GM12878 (cell line): Measurements from ENCODE around the gene TUT4. TPM values are rescaled to one million over a fixed set of nuclear protein-coding genes. Genes with fewer than 3 reads are reported as not detected.

Experiments used
- ATAC-seq: fragments of 200-7000 bp; cut with Tn5 transposase; 3 replicates; pipeline ENCODE4 v1.9.1; 2020; ENCODE audit warnings: mild to moderate bottlenecking, moderate library complexity
- BruUV-seq: library from RNA; stranded (reverse); fragments of 400-500 nt; replicated peaks from 2 replicates; lab custom pipeline; 2021; lab: Mats Ljungman, UMichigan
- CTCF ChIA-PET: fragments of 300-600 bp; sonication (Branson Sonifier 250); formaldehyde crosslinking; extraction: SDS; loops from one replicate; lab custom pipeline; 2021; ENCODE audit warnings: inconsistent platforms; lab: Yijun Ruan, JAX
- POLR2A ChIA-PET: fragments of 350-600 bp; formaldehyde crosslinking; extraction: SDS; loops from one replicate; lab custom pipeline; 2021; ENCODE audit warnings: inconsistent platforms; lab: Charles Lee
- RAD21 ChIA-PET: fragments of 300-600 bp; sonication (Branson Sonifier 250); formaldehyde crosslinking; loops from one replicate; lab custom pipeline; 2023; ENCODE audit warnings: antibody characterized with exemption; ENCODE audit not compliant: unreplicated experiment; lab: Charles Lee
- SMC1A ChIA-PET: fragments of 300-600 bp; sonication (Branson Sonifier 250); formaldehyde crosslinking; loops from one replicate; lab custom pipeline; 2023; ENCODE audit not compliant: unreplicated experiment, uncharacterized antibody; lab: Charles Lee
- DNase-seq: peaks from one replicate; pipeline ENCODE4 v3.0.0-alpha.2; 2011; ENCODE audit warnings: low read depth, low spot score
- FAIRE-seq: peaks from 3 replicates; lab custom pipeline; 2011; peaks lifted over from hg19 to GRCh38; lab: Jason Lieb, UNC
- H2AFZ ChIP-seq: 2 replicates; pipeline ENCODE4 v1.6.0; 2011; ENCODE audit warnings: low read depth, low read length, control low read depth; ENCODE audit not compliant: control insufficient read depth
- H3K27ac ChIP-seq: 2 replicates; pipeline ENCODE4 v1.5.1; 2011; ENCODE audit warnings: control low read depth; ENCODE audit not compliant: control insufficient read depth, insufficient read depth
- H3K27me3 ChIP-seq, 2 experiments: replicated peaks in 1 of 2; 2 replicates each; pipeline versions ENCODE4 v1.6.0 to v1.6.1; 2011; ENCODE audit warnings: low read length in 1 of 2; ENCODE audit not compliant: control insufficient read depth in 2 of 2, insufficient read depth in 2 of 2
- H3K36me3 ChIP-seq, 2 experiments: 2 replicates each; pipeline ENCODE4 v1.5.1; 2011; ENCODE audit warnings: low read length in 1 of 2; ENCODE audit not compliant: control insufficient read depth in 2 of 2, insufficient read depth in 2 of 2
- H3K4me1 ChIP-seq: 2 replicates; pipeline ENCODE4 v1.6.1; 2011; ENCODE audit warnings: mild to moderate bottlenecking, low read length, moderate library complexity, mixed read lengths; ENCODE audit not compliant: control insufficient read depth, insufficient read depth
- H3K4me2 ChIP-seq: 2 replicates; pipeline ENCODE4 v1.6.0; 2011; ENCODE audit warnings: control low read depth; ENCODE audit not compliant: control insufficient read depth, insufficient read depth
- H3K4me3 ChIP-seq: fragments of 200-600 bp; sonication (generic); 2 replicates; pipeline ENCODE4 v1.5.1; 2016
- H3K79me2 ChIP-seq: 2 replicates; pipeline ENCODE4 v1.6.0; 2011; ENCODE audit warnings: low read length; ENCODE audit not compliant: control insufficient read depth, insufficient read depth
- H3K9ac ChIP-seq: 2 replicates; pipeline ENCODE4 v1.8.0; 2011; ENCODE audit warnings: low read length, control low read depth, mixed read lengths; ENCODE audit not compliant: control insufficient read depth, insufficient read depth
- H3K9me3 ChIP-seq: replicated peaks from 3 replicates; pipeline ENCODE4 v1.5.1; 2011; ENCODE audit warnings: mild to moderate bottlenecking, low read length; ENCODE audit not compliant: control insufficient read depth, insufficient read depth
- H4K20me1 ChIP-seq: 2 replicates; pipeline ENCODE4 v1.6.0; 2011; ENCODE audit not compliant: control insufficient read depth, insufficient read depth
- ASH2L ChIP-seq: fragments of 300-600, 200-600 bp; sonication (generic); IDR thresholded peaks from 2 replicates; pipeline ENCODE4 v1.6.1; 2017; ENCODE audit warnings: low read depth, mild to moderate bottlenecking, borderline replicate concordance
- CHD1 ChIP-seq: IDR thresholded peaks from 2 replicates; pipeline ENCODE4 v1.6.1; 2012; ENCODE audit warnings: low read depth, low read length, improper control_type of control experiment
- CTCF ChIP-seq, 3 experiments: IDR thresholded peaks in 2 of 3; conservative IDR thresholded peaks in 1 of 3; 2 replicates each; pipeline ENCODE4 v1.5.1; 2011; ENCODE audit warnings: low read depth in 3 of 3, low read length in 3 of 3, mild to moderate bottlenecking in 3 of 3, control low read depth in 2 of 3, moderate library complexity in 2 of 3, inconsistent platforms in 1 of 3, mixed read lengths in 1 of 3; ENCODE audit not compliant: control insufficient read depth in 2 of 3, insufficient read depth in 1 of 3; ENCODE audit errors: extremely low read depth in 1 of 3
- EGR1 ChIP-seq, 2 experiments: IDR thresholded peaks; 1 replicate in 1 of 2; 2 replicates in 1 of 2; pipeline ENCODE4 v1.6.1; 2011 to 2012; ENCODE audit warnings: low read depth in 2 of 2, low read length in 2 of 2, borderline replicate concordance in 1 of 2, mild to moderate bottlenecking in 1 of 2, moderate library complexity in 1 of 2
- EP300 ChIP-seq, 2 experiments: fragments of 150-350 bp in 1 of 2; IDR thresholded peaks; 2 replicates each; pipeline ENCODE4 v1.6.1; 2011 to 2012; ENCODE audit warnings: low read depth in 2 of 2, low read length in 2 of 2, borderline replicate concordance in 1 of 2, improper control_type of control experiment in 1 of 2, inconsistent platforms in 1 of 2; ENCODE audit not compliant: control insufficient read depth in 1 of 2
- EZH2 ChIP-seq: IDR thresholded peaks from 2 replicates; pipeline ENCODE4 v1.6.1; 2012; ENCODE audit warnings: low read depth, mild to moderate bottlenecking, control low read depth, inconsistent platforms, low read length, borderline replicate concordance; ENCODE audit not compliant: control insufficient read depth
- IKZF2 ChIP-seq, 2 experiments: fragments of 450-650 bp; IDR thresholded peaks; 2 replicates each; pipeline ENCODE4 v1.6.1; 2017; ENCODE audit warnings: mild to moderate bottlenecking in 2 of 2, moderate library complexity in 2 of 2
- IRF5 ChIP-seq: fragments of 450-650 bp; IDR thresholded peaks from 2 replicates; pipeline ENCODE4 v1.6.1; 2017; ENCODE audit warnings: borderline replicate concordance
- NR2C1 ChIP-seq: fragments of 450-650 bp; IDR thresholded peaks from 2 replicates; pipeline ENCODE4 v1.6.1; 2017; ENCODE audit warnings: antibody characterized with exemption, mild to moderate bottlenecking, moderate library complexity
- PAX5 ChIP-seq: IDR thresholded peaks from 2 replicates; pipeline ENCODE4 v1.6.1; 2011; ENCODE audit warnings: low read depth, low read length, borderline replicate concordance
- POLR2AphosphoS5 ChIP-seq: IDR thresholded peaks from 2 replicates; pipeline ENCODE4 v1.6.1; 2011; ENCODE audit warnings: mild to moderate bottlenecking, low read length, inconsistent platforms
- SMC3 ChIP-seq: IDR thresholded peaks from 2 replicates; pipeline ENCODE4 v1.6.1; 2011; ENCODE audit warnings: low read length, improper control_type of control experiment, borderline replicate concordance
- in situ Hi-C: fragments of 300-500 bp; cut with MboI; formaldehyde crosslinking; loops from 9 replicates; pipeline ENCODE4 v1.14.3; 2018; ENCODE audit warnings: mixed read lengths
- intact Hi-C: fragments of 100-400 bp; cut with micrococcal nuclease; formaldehyde crosslinking; loops from one replicate; pipeline ENCODE4 v1.14.2; 2022; ENCODE audit not compliant: unreplicated experiment
- polyA plus RNA-seq, 11 experiments: library from polyadenylated mRNA; depleted of rRNA in 4 of 11; unstranded in 6 of 11; stranded (reverse) in 5 of 11; fragments of >200 nt; fragmentation: Nextera tagmentation in 4 of 11; fragmentation: Illumina TruSeq in 1 of 11; extraction: Ambion mirVana in 4 of 11; extraction: Trizol in 1 of 11; gene quantifications; 1 replicate in 1 of 11; 2 replicates in 10 of 11; pipeline versions ENCODE4 v1.2.1 to v1.2.3, GENCODE V29; 2011 to 2016; ENCODE audit warnings: inconsistent platforms in 2 of 11, missing spikeins in 2 of 11, low read depth in 1 of 11
- total RNA-seq, 4 experiments: library from RNA; depleted of rRNA in 3 of 4; stranded (reverse); fragments of >200 nt in 3 of 4; fragmentation: Illumina TruSeq in 1 of 4; extraction: Trizol in 1 of 4; gene quantifications; 2 replicates each; pipeline versions ENCODE4 v1.2.1 to v1.2.3, GENCODE V29; 2013 to 2021

The TUT4 gene
- total and polyA plus RNA-seq, 10 of the 15 experiments (the other 5 are each of a cell fraction or from before 2014, with no cell fraction given) = 9.4 to 40.7 (median 27.6) TPM

- Histone ChIP-seq H3K27me3 (no peaks in the 10 kb centered on the region), H4K20me1 (no peaks in the 10 kb centered on the region), H3K9me3 (no peaks in the 10 kb centered on the region), H3K79me2 (no peaks in the 10 kb centered on the region), H3K27ac (no peak overlapping the region), H2AFZ (no peak overlapping the region), H3K9ac (no peak overlapping the region), H3K4me3 (no peak overlapping the region), H3K4me2 (no peak overlapping the region), H3K4me1 (no peaks in the 10 kb centered on the region), H3K36me3 (peaks cover 6 to 46% of the 10 kb centered on the region in 2 experiments)
- POLR2A ChIA-PET = interaction anchor here (0.7 kb wide), 1 partner anchor 271 kb away, joined by 8 read pairs; no protein-coding TSS in a partner anchor
- DNase-seq (no peak), FAIRE-seq (no peak), ATAC-seq (no peak)
- RAD21 ChIA-PET = no interaction called here
- intact Hi-C loops = no loop called here
- no TSS peak for BruUV-seq
- SMC1A ChIA-PET = interaction anchor here (0.6 kb wide), 1 partner anchor 300 kb away, joined by 3 read pairs; no protein-coding TSS in a partner anchor
- TF ChIP-seq ASH2L (no peak), POLR2AphosphoS5 (no peak), EGR1 (IDR thresholded peaks at IDR 0.05; ENCODE audit: borderline replicate concordance in 1 of 2, low read depth in 2 of 2, low read length in 2 of 2) (no peak), EP300 (IDR thresholded peaks at IDR 0.05; ENCODE audit: borderline replicate concordance in 1 of 2, control insufficient read depth in 1 of 2, low read depth in 2 of 2, low read length in 2 of 2) (no peak), CTCF (IDR thresholded peaks at IDR 0.05 in 2 of 3, conservative IDR thresholded peaks at IDR 0.05 in 1 of 3; ENCODE audit: control insufficient read depth in 2 of 3, extremely low read depth in 1 of 3, insufficient read depth in 1 of 3, low read depth in 3 of 3, low read length in 3 of 3) (no peak), PAX5 (no peak), IKZF2 (IDR thresholded peaks at IDR 0.05) (no peak), IRF5 (no peak), SMC3 (no peak), CHD1 (no peak), NR2C1 (no peak), EZH2 (no peak)
- in situ Hi-C loops = no loop called here
- CTCF ChIA-PET = interaction anchor here (1.8 kb wide), 1 partner anchor 10 kb away, joined by 8 read pairs; the partner anchor contains the start of genes ORC1 and PRPF38A
Observed at GRCh38 chr1:52414942-52415341, 137.9 kb downstream of the TUT4 start.
